ENCODE results near the gene NUTM2E. TPM values are rescaled to one million over a fixed set of nuclear protein-coding genes. Genes with fewer than 3 reads are reported as not detected.
"Not testable (repeated sequence)": the region's sequence is repeated elsewhere in the genome, so short reads cannot be mapped to it uniquely, and the experiment has no call there.

The NUTM2E gene, protein sequence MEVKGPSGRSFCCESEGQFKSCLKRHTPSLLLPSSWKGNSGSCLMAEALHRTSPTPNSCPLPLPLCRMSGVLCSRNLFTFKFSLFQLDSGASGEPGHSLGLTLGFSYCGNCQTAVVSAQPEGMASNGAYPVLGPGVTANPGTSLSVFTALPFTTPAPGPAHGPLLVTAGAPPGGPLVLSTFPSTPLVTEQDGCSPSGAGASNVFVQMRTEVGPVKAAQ (N-terminal part only)
- under 1 TPM; 0.67 to 0.92 TPM for total RNA-seq

DNA sequence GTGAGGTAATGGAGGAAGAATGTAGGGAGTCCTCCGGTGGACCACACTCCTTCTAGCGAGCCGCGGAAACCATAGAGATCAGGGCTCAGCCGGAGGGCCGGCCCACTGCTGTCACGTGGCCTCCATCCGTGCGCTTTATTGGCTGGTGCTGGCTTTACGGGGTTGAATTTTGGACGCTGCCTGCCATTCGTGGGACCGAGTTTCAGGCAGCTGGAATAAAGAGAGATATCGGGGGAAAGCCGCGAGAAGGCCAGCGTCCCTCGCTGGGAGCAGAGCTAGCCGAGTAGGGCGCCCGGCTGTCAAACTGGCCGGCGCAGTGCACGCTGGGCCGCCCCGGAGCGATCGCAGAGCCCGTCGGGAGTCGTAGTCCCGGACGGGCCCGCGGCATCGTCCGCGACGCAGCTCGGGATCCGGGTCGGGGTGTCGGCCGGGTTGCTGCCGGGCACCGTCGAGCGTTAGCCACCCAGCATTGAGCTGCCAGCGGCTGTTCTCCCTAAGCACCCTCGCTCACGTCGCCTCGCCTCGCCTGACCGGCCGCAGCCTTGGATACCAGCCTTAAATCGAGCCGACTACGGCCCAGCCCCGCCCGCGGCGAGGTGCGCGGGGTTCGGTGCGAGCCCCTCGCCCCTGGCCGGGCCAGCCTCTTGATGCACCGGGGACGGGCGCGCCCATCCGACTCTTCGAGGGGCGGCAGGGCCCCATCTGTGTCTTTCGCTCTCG lies at the start of gene NUTM2E:
Gene NUTM2E (plus strand): TSS at position 244 of the 720 bp plus-strand sequence. CDS start 15,002 bp downstream, outside the sequence.
- POLR2A ChIA-PET; CTCF ChIA-PET; H3K36me3 Mint-ChIP-seq (ENCODE audit: low read depth); H3K9me3 Mint-ChIP-seq; H3K27me3 Mint-ChIP-seq: not testable (repeated sequence)
- peak; percentile 78 for DNase-seq
- Mint-ChIP-seq H3K4me1 (peaks cover 33% of the 10 kb centered on the region), H3K27ac (peak within 1 kb of the TSS; percentile 94), H3K4me3 (peak within 1 kb of the TSS; percentile 98)

DNA sequence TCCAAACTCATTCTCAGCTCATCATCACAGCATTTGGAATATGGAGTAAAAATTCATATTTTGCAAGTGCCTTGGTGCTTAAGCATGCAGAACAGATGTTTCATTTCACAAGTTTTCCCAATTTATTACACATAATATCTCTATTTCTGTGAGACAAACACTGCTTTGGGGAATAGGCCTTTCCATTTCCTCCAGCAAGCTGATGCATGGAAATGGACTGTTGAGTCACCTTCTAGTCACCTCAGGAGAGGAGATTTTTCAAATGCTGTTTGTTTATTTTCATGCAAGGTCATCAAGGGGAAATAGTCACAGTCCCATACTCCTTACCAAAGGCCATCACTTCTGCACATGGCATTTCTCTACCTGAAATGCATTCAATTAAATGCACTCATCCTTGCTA lies 48.5 kb upstream of the NUTM2E start:
- DNase-seq; H3K36me3 Mint-ChIP-seq (ENCODE audit: low read depth); H3K4me1 Mint-ChIP-seq; H3K9me3 Mint-ChIP-seq; H3K4me3 Mint-ChIP-seq; CTCF ChIA-PET; H3K27me3 Mint-ChIP-seq; POLR2A ChIA-PET; H3K27ac Mint-ChIP-seq: not testable (repeated sequence)

DNA sequence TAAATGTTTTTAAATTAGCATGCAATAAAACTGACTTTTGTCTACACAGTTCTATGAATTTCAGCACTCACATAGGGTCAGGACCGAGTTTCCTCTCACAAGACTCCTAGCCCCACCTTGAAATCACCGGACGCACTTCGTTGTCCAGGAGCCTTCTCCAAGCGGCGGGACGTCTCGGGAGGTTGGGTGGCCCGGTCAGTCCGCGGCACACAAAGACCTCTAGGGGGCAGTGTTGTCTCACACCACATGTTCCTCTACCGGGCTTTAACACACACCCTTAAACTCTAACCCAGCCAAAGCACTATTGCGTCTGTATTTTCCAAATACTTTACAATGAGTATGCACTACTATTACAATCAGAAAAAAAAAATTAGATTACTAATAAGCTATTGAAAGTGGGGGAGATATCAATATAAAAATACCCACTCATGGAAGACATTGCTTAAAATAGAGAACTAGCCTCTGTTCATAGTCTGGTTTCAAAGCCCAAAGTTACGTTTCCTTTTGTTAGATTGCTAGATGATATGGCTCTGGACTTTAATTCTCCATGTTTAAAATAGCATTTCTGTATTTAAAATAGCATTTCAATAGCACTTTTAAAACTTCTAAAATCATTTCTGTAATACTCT lies 47.1 kb upstream of the NUTM2E start:
- H3K27me3 Mint-ChIP-seq; H3K27ac Mint-ChIP-seq; H3K4me1 Mint-ChIP-seq; H3K36me3 Mint-ChIP-seq (ENCODE audit: low read depth); H3K4me3 Mint-ChIP-seq; CTCF ChIA-PET; H3K9me3 Mint-ChIP-seq; POLR2A ChIA-PET: not testable (repeated sequence)
- peak; percentile 71 for DNase-seq

DNA sequence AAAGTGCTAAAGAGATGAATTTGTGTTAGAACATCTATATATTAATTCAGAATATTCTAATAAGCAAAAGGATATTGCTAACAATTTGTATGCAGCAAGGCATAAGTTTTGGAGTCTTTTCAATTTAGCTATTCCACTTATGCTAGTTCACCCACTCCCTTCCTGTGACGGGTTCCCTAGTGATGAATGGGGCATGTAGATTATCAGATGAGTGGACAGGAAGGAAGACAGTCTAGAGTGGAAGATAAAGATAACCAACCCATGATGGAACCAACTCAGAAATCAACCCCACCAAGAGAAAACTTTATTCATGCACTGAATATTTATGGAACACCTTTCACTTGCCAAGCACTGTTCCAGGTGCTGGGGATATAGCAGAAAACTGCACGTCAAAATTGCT lies 46.5 kb upstream of the NUTM2E start:
- H3K4me1 Mint-ChIP-seq; CTCF ChIA-PET; DNase-seq; POLR2A ChIA-PET; H3K36me3 Mint-ChIP-seq (ENCODE audit: low read depth); H3K27ac Mint-ChIP-seq; H3K9me3 Mint-ChIP-seq; H3K27me3 Mint-ChIP-seq; H3K4me3 Mint-ChIP-seq: not testable (repeated sequence)

DNA sequence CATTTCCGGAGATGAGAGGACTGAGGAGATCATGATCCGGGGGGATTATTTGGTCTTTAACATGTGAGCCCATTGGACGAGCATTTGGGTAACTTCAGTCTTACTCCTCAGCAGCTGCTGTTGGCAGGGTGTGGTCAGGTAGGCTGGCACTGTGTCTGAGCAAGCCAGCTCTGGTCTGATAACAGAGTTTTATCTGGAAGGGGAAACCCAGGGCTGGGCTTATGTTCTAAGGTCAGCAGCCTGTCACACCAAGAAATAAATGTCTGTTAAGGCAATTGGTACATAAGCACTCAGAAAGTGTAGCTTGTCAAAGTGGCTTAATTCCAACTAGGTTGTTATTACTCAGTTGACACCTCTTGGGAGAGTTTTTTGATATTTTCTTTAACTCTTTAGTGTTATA lies 45.0 kb upstream of the NUTM2E start:
- H3K4me1 Mint-ChIP-seq; H3K9me3 Mint-ChIP-seq; DNase-seq; CTCF ChIA-PET; H3K27ac Mint-ChIP-seq; H3K4me3 Mint-ChIP-seq; H3K27me3 Mint-ChIP-seq; H3K36me3 Mint-ChIP-seq (ENCODE audit: low read depth); POLR2A ChIA-PET: not testable (repeated sequence)

DNA sequence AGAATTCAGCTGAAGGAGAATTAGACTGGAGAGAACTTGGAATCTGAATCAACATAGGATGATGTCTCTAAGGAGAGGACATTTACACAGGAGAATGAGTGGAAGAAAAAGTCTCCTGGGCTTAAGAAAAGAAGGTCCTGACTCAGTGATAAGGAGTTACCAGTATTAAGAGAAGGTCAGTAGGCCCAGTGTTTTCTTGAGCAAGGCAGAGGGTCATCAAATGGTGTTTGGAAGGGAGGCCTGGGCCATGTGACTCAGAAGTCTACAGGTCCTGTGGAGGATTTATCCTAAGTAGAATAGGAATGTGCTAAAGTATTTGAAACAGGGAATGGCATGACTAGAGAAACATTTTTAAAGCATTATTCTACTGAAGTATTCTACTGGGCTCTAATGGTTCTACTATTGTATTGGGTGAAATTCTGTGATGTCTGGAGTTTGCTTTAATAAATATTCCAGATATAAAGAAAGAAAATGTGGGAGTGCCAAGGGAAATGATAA lies 39.0 kb upstream of the NUTM2E start:
- H3K9me3 Mint-ChIP-seq; H3K36me3 Mint-ChIP-seq (ENCODE audit: low read depth); CTCF ChIA-PET; H3K4me3 Mint-ChIP-seq; POLR2A ChIA-PET; H3K27ac Mint-ChIP-seq; DNase-seq; H3K4me1 Mint-ChIP-seq; H3K27me3 Mint-ChIP-seq: not testable (repeated sequence)

DNA sequence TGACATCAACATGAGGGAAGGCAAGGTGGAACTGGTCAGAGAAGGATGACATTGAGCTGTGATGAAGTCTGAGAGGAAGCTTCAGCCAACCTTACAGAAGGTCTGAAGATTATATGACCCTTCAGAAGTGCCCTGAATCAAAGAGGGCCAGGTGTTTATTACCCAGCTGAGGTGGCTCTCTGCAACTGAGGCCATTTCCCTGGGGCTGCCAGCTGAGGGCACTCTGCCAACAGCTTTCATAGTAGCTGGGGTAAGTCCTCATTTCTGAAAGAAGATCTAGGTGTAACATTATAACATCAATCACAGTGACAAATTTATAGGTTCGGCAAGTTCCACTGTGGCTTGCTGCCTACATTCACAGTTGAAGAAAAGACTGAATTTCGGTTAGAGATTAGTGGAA lies 37.2 kb upstream of the NUTM2E start:
- POLR2A ChIA-PET, H3K27ac Mint-ChIP-seq, H3K4me3 Mint-ChIP-seq: not testable (repeated sequence)

DNA sequence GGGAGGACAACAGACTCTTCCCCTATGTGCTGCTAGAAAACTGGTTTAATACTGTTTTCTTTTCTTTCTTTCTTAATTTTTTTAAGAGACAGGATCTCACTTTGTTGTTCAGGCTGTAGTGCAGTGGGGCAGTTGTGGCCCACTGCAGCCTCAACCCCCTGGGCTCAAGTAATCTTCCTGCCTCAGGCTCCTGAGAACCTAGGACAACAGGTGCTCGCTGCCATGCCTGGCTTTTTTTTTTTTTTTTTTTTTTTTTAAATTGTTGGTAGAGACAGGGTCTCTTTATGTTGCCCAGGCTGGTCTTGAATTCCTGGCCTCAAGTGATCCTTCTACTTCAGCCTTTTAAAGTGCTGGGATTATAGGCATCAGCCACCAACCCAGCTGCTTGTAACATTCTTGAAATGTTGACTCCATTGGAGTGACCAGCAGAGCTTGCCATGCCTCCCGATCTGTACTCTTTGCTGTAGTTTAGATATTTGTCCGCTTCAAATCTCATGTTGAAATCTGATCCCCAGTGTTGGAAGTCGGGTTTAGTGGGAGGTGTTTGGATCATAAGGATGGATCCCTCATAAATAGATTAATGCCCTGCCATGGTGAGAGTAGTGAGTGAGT lies 34.5 kb upstream of the NUTM2E start:
- POLR2A ChIA-PET; H3K9me3 Mint-ChIP-seq; CTCF ChIA-PET; H3K27ac Mint-ChIP-seq; H3K27me3 Mint-ChIP-seq; H3K4me1 Mint-ChIP-seq; H3K36me3 Mint-ChIP-seq (ENCODE audit: low read depth); H3K4me3 Mint-ChIP-seq; DNase-seq: not testable (repeated sequence)

More for the DNA sequence above, 37.2 kb upstream of the NUTM2E start:
- CTCF ChIA-PET; H3K36me3 Mint-ChIP-seq (ENCODE audit: low read depth); H3K9me3 Mint-ChIP-seq; H3K27me3 Mint-ChIP-seq; H3K4me1 Mint-ChIP-seq; DNase-seq: not testable (repeated sequence)

DNA sequence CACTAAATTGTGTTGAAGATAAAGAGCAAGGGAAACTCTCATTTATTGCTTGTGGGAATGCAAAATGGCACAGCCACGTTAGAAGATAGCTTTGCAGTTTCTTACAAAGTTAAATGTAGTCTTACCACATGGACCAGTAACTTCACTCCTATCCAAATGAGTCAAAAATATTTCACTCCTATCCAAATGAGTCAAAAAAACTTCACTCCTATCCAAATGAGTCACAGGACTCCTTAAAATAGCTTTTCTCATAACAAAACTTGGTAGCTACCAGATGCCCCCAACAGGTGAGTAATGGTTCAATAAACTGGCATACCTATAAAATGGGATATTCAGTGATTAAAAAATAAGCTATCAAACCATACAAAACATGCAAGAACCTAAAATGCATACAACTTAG lies 27.2 kb upstream of the NUTM2E start:
- H3K4me3 Mint-ChIP-seq; H3K4me1 Mint-ChIP-seq; H3K27ac Mint-ChIP-seq; DNase-seq; H3K36me3 Mint-ChIP-seq (ENCODE audit: low read depth); POLR2A ChIA-PET; H3K27me3 Mint-ChIP-seq; CTCF ChIA-PET; H3K9me3 Mint-ChIP-seq: not testable (repeated sequence)

DNA sequence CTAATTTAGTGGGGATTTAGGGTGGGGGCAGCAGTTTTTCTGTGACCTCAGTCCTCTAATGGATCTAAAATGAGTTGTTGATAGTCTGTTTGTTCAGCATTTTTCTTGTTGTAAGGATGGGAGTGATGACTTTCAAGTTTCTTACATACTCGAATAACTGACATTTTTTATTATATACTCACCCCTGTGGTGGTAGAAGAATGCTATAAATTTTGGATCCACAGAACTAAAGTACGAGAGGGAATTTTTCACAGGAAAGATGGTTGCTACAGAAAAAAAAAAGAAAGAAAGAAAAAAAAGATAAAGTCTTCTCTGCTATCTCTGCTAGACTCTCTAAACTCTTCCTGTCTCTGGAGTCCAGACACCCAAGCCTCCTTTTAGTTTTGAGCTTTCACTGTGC lies 20.7 kb upstream of the NUTM2E start:
- H3K27me3 Mint-ChIP-seq; H3K4me3 Mint-ChIP-seq; H3K27ac Mint-ChIP-seq; H3K36me3 Mint-ChIP-seq (ENCODE audit: low read depth); H3K9me3 Mint-ChIP-seq; POLR2A ChIA-PET; DNase-seq; H3K4me1 Mint-ChIP-seq; CTCF ChIA-PET: not testable (repeated sequence)

DNA sequence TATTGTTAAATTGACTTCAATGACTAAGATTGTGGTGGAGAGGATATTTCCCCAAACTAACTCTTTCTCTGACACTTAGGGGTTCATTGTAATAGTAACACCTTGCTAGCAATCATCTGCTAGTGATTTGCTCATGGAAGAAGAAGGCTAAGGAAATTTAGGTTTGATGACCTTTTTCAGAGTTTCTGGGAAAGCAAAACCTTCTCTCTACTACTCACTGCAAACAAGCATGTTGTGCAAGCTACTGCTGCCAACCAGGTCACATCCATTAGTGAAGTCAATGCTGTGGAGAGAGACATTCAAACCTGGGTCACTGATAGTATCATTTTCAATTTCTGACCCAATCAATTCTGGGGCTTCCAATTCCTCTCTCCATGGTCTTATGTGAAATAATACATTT lies 14.6 kb upstream of the NUTM2E start:
- H3K27ac Mint-ChIP-seq; H3K27me3 Mint-ChIP-seq; CTCF ChIA-PET; H3K9me3 Mint-ChIP-seq; H3K36me3 Mint-ChIP-seq (ENCODE audit: low read depth); H3K4me3 Mint-ChIP-seq; POLR2A ChIA-PET; H3K4me1 Mint-ChIP-seq; DNase-seq: not testable (repeated sequence)

DNA sequence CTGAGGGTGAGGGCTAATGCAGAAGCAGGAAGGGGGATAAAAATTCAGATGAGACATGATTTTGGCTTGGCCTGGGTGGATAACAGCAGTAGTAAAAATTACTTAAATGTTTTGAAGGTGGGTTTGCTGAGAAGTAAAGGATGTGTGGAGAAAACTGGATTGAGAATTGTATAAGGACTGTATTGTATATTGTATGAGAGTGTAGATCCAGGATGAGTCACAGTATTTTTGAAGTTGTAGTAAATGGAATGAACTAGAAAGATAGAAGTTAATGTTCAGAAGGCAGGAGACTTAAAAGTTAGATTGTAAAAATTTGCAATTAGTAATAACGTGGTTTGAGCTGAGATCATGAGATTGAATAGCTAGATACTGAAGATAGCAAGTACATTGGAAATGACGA lies 10.2 kb upstream of the NUTM2E start:
- not testable (repeated sequence) for H3K27ac Mint-ChIP-seq; H3K36me3 Mint-ChIP-seq (ENCODE audit: low read depth); H3K27me3 Mint-ChIP-seq

DNA sequence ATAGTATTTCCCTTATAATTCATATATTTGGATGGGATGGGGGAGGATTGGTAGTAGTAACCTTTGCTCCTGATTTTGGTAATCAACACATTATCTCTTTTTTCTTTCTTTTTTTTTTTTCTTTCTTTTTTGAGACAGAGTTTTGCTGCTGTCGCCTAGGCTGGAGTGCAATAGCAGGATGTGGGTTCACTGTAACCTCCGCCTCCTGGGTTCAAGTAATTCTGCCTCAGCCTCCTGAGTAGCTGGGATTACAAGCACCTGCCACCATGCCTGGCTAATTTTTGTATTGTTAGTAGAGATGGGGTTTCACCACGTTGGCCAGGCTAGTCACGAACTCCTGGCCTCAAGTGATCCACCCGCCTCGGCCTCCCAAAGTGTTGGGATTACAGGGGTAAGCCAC lies 3.2 kb upstream of the NUTM2E start:
- CTCF ChIA-PET, H3K27me3 Mint-ChIP-seq: not testable (repeated sequence)
- peak overlapping the region; percentile 22 for H3K4me3 Mint-ChIP-seq

More for the DNA sequence above, 10.2 kb upstream of the NUTM2E start:
- H3K9me3 Mint-ChIP-seq, POLR2A ChIA-PET, H3K4me1 Mint-ChIP-seq, DNase-seq, CTCF ChIA-PET, H3K4me3 Mint-ChIP-seq: not testable (repeated sequence)

More for the DNA sequence above, 3.2 kb upstream of the NUTM2E start:
- Mint-ChIP-seq H3K4me1 (peaks cover 24% of the 10 kb centered on the region), H3K27ac (peak overlapping the region; percentile 81), H3K36me3 (ENCODE audit: low read depth) (peaks cover 17% of the 10 kb centered on the region)
- POLR2A ChIA-PET, H3K9me3 Mint-ChIP-seq: not testable (repeated sequence)
- peak; percentile 38 for DNase-seq
